Measurements from ENCODE around the gene TPH2.

TPH2 gene

DNA sequence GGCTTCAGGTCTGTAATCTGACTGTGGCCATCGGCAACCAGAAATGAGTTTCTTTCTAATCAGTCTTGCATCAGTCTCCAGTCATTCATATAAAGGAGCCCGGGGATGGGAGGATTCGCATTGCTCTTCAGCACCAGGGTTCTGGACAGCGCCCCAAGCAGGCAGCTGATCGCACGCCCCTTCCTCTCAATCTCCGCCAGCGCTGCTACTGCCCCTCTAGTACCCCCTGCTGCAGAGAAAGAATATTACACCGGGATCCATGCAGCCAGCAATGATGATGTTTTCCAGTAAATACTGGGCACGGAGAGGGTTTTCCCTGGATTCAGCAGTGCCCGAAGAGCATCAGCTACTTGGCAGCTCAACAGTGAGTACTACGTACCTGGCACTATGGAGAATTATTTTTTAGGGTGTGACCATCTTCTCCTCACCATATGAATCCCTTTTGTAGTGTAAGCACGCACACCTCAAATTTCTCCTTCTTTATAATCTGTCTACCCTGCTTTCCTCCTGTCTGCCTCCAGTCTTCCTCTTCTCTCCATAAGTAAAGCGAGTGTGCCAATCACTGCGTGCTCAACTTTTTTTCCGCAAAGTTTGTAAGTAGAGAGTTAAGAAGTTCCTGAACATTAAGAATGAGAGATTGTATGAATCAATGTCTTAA lies at the start of gene TPH2:
TPH2 (plus strand) TSS at position 118 of the 658 bp plus-strand sequence; CDS start at position 260, 142 bp downstream.
- DNase-seq (ENCODE audit: low read depth): no peak

DNA sequence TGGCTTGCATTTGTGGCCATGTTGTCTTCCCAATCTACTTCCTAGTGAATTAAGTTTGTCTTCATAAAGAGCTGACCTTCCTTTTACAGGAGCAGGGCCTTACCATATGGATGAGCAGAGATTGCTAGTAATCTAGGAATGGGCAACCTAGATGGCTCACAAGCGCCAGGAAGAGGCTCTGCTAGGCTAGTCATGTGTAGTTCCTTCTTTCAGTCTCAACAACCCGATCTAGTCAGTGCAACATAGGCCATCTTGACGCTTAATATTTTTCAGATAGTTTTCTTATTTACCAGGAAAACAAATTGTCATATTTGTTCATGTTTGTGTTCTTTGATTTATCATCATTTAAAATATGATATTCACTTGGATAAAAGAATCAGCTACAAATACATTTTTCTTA lies 48.2 kb upstream of the TPH2 start:
- DNase-seq (ENCODE audit: low read depth): no peak

DNA sequence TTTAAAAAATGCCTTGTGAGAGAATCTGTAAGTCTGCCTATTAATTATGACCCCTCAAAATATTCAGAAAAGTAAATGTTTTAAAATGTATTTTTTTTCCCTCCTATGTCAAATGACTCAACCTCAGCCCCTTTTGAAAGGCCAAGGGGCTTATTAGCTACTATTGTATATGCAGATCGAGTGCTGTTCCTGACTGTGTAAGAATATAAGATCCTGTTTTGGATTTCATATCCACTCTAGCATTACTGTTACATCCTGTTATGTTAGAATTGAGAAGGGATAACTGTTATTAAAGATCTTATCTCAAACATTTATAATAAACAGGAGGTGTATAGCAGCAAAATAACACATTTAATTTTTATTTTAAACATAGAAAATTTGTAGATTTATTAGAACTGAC lies 46.6 kb upstream of the TPH2 start:
- no peak for DNase-seq (ENCODE audit: low read depth)

DNA sequence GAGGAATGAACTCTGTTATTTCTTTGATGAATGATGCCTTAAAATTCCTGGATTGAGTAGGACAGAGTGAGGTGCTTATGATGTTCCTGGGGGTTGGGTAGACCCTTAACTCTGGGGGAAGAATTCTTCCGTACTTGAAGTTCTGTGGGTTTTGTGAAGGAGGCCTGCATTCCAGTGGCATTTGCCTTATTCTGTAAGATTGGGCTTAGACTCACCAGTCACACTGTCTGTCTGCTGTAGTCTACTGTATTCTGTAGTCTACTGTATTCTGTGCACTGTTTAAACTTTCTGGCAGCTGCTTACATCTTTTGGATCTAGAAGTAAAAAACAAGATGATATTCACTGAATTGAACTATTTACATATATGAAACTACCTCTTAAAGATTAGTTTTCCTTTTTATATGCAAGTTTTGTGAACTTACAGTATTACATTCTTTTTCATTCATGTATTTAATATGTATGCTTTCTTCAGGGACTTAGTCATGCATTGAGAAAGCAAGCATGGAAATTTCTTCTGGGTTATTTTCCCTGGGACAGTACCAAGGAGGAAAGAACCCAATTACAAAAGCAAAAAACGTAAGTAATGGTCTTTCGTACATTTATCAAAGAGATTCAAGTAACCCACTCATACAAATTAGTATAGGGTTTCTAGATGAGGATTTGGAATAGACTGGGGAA lies 42.3 kb upstream of the TPH2 start:
- DNase-seq (ENCODE audit: low read depth): no peak

DNA sequence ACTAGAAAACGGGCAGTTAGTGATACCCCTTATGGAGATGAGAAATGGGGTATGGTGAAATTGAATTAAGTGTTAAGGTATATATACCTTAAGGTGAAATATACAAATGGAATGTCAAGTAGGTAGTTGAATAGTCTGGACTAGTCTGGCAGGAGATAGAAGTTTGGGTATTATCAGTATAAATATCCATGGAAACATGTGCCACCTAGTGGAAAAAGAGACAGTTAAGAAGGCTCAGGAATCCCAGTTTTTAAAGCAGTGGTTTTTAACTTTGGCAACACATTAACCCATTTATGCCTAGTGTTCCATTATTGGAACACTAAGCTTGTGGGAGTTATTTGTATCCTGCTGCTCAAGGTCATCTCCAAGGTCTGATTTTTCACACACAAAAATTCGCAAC lies 38.6 kb upstream of the TPH2 start:
- no peak for DNase-seq (ENCODE audit: low read depth)

DNA sequence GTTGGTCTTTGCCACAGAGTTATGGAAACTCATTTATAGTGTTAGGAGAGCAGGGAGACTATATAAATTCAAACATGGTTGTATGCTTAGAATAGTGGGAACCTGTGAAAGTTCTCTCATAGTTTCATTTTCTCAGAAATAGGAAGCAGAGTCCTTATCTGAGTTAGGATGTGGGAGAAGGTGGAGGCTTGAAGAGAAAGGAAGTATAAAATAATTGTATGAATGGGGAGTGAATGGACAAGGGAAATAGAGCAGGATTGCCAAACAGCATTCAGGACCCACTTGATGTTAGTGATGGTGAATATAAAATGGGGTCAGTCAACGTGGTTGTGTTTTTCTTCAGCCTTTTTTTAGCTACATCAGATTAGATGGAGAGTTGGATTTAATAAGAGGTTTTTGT lies 34.0 kb upstream of the TPH2 start:
- DNase-seq (ENCODE audit: low read depth): no peak

- DNase-seq (ENCODE audit: low read depth): no peak
Observed at GRCh38 chr12:71935594-71935993, 3.1 kb upstream of the TPH2 start.

GRCh38 chr12:71940068-71940467 lies 1.4 kb downstream of the TPH2 start:
- DNase-seq (ENCODE audit: low read depth): no peak

DNA sequence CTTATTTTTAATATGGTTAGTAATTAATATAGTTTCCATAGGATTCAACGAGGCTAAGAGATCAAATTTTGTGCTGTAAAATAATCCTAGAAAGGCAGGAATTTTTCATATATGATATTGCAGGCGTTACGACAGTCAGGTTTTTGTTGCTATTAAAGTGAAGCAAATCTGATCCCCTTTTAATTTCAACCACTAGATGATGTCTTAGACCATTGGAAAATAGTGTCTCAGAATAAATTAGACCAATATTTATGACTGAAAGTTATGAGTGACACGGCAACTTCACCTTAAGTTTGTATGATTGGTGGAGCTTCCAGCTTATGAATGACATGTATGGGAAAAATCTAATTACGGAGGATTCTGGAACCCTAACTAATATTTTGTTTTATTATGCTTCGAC lies 2.5 kb downstream of the TPH2 start:
- DNase-seq (ENCODE audit: low read depth): no peak

DNA sequence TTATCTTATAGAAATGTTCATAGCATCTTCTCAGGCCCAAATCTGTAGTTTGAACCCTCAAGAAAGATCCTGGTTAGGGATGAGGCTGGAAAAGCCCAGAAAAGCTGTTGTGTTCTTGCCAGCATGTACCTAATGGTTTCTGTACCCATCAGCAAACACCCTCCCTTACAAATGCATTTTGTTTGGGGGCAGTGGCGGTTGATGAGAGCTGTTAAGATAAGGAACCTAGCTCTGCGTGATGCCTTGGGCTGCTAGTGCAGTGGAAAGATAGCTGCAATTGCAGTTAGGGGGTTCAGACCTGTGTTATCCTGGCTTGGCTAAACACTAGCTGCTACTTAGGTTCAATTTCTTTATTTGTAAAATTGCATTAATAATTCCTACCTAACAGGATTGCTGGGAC lies 3.6 kb downstream of the TPH2 start:
- no peak for DNase-seq (ENCODE audit: low read depth)

DNA sequence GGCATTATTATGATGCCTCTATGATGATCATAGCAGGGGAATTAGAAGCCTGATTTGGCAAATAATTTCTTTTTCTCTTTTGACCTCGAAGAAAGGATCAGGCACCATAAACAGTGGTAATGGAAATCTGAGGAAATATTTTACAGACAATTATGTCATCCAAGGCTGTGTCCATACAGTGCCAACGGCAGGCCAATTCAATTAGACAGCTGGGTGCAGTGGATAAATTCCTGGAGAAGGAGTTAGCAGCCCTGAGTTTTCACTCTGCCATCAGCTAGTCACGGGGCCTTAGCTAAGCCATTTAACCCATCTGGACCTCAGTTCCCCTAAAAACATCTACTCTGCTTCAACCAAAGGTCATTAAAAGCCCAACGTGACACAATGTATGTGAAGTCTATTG lies 4.1 kb downstream of the TPH2 start:
- no peak for DNase-seq (ENCODE audit: low read depth)

- DNase-seq (ENCODE audit: low read depth): no peak
Observed at GRCh38 chr12:71945121-71945520, 6.5 kb downstream of the TPH2 start.

GRCh38 chr12:71945883-71946282 lies 7.2 kb downstream of the TPH2 start:
- no peak for DNase-seq (ENCODE audit: low read depth)

- DNase-seq (ENCODE audit: low read depth): no peak
Observed at GRCh38 chr12:71947645-71948105, 9.0 kb downstream of the TPH2 start.

- no peak for DNase-seq (ENCODE audit: low read depth)
Observed at GRCh38 chr12:71948390-71948789, 9.7 kb downstream of the TPH2 start.

DNA sequence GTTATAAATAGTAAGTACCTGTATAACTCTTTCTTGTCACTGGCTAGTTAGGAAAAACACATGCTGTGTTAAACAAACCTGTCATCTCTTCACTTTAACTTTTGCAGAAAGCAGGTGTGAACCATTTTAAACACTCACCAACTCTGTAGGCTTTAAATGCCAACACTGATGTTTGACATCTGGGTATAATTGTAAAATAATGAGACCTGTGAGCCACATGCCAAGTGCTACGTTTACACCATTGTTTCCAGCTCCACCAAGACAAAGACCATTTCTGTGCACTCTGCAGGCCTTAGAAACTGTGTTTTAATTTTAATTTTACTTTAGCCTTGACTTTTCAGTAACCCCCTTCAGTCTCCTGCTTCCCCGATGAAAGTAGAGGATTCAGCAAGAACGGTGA lies 11.0 kb downstream of the TPH2 start:
- no peak for DNase-seq (ENCODE audit: low read depth)

- DNase-seq (ENCODE audit: low read depth): no peak
Observed at GRCh38 chr12:71950404-71950803, 11.8 kb downstream of the TPH2 start.

DNA sequence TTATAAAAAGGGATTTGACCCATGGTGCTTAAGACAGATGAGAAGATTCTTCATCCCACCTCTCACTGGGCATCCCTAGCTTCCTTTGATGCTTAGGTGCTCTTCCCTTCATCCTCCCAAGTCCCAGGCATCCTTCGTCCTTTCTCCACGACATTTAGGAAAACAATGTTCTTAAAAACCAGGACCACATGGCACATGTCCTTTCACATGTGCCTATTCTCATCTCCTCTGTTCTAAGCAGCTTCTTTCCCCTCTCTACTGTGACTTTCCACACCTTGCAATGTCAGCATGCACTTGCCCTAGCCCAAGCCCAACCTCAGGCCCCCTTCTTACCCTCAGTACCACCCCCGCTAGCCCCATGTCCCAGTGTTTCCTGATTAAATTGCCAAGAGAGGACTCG lies 12.2 kb downstream of the TPH2 start:
- no peak for DNase-seq (ENCODE audit: low read depth)

DNA sequence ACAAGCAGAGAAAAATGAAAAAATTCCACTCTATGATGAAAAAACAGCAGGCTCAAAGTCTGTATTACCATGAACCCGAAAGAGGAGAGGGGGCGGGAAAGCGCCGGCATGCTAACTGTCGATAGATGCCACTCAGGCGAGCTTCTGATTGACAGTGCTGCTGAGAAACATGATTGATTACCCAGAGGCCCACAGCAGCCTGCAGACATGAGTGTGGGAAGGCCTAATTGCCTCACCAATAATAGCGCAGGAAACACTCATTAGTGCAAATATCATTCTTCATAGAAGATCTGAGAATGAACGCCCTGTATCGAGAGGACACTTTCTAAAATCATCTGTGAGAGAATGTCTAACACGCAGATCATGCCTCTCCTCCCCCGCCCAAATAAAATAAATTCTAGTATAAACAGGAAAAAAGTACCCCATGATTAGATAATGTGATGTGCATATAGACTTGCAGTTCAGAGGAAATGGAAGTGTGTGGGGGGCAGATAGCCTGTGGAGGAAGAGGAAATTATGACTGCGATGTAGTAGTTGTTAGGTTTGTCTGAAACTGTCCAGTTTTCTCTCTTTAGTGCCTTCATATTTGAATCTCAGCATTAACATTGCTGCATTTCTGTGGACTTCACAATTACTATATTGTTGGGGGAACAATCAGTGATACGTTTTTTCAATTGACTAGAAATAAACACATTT lies 15.6 kb downstream of the TPH2 start:
- no peak for DNase-seq (ENCODE audit: low read depth)

DNA sequence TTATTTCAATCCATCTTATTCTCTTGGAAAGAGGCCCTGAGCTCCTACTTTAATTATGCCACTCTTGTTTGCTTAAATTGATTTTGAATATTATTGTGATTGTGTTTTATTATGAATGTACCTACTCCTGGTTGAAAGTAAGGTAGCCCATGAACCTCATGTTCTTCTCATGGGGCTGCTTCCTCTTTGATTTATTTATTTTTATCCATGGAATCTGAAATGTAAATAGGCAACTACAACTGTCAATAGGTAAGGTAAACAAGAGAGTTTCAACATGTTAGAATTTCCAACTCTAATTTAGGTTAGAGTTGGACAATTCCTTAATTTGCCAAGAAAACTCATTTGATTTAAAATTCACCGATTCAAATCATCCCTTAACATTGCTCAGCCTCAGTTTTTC lies 16.2 kb downstream of the TPH2 start:
- DNase-seq (ENCODE audit: low read depth): no peak

DNA sequence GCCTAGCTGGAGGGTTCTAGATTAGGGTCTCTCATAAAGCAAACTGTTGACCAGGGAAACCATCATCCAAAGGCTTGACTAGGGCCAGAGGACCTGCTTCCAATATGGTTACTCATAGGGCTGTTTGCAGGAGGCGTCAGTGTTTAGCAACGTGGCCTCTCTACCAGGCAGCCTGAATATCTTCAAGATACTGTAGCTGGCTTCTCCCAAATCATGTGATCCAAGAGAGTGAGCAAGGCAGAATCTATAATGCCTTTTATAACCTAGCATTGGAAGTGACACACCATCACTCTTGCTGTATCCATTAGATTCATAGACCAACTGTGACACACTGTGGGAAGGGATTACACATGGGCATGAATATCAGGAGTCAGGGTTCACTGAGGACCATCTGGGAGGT lies 17.3 kb downstream of the TPH2 start:
- DNase-seq (ENCODE audit: low read depth): no peak

- DNase-seq (ENCODE audit: low read depth): no peak
Observed at GRCh38 chr12:71958056-71958455, 19.4 kb downstream of the TPH2 start.

GRCh38 chr12:71958457-71958856 lies 19.8 kb downstream of the TPH2 start:
- no peak for DNase-seq (ENCODE audit: low read depth)

Data from stimulated activated CD8-positive, alpha-beta memory T cell treated with anti-CD3 and anti-CD28 coated beads, Interleukin-12 subunit alpha, Interleukin-12 subunit beta, amount 100 ng/mL, for 4 hours (primary cell).